ENCODE measurements around the gene C5.
"Not testable (repeated sequence)": the region's sequence is repeated elsewhere in the genome, so short reads cannot be mapped to it uniquely, and the experiment has no call there.

The C5 gene

GRCh38 chr9:121048175-121048574, 1.9 kb downstream of the C5 start:
- H2AFZ ChIP-seq (ENCODE audit: low read length, unreplicated experiment), result no peak overlapping the region
- no peaks in the 10 kb centered on the region for H3K4me1 ChIP-seq (ENCODE audit: control insufficient read depth, insufficient read depth, low read length, unreplicated experiment)
- H3K79me2 ChIP-seq (ENCODE audit: control insufficient read depth, insufficient read depth, low read length, unreplicated experiment), result no peaks in the 10 kb centered on the region
- H3K27ac ChIP-seq (ENCODE audit: low read depth, low read length), result no peak overlapping the region
- H3K27me3 ChIP-seq (ENCODE audit: insufficient read depth, low read length), result no peaks in the 10 kb centered on the region
- H3K36me3 ChIP-seq (ENCODE audit: insufficient read depth, low read length), result no peaks in the 10 kb centered on the region
- no peak overlapping the region for H3K4me3 ChIP-seq (ENCODE audit: low read depth, low read length)

- Histone ChIP-seq H3K27me3 (ENCODE audit: insufficient read depth, low read length) (no peaks in the 10 kb centered on the region), H3K27ac (ENCODE audit: low read depth, low read length) (no peak overlapping the region), H3K79me2 (ENCODE audit: control insufficient read depth, insufficient read depth, low read length, unreplicated experiment) (no peaks in the 10 kb centered on the region), H2AFZ (ENCODE audit: low read length, unreplicated experiment) (no peak overlapping the region), H3K36me3 (ENCODE audit: insufficient read depth, low read length) (no peaks in the 10 kb centered on the region; the same call in 1 of the 2 replicates), H3K4me1 (ENCODE audit: control insufficient read depth, insufficient read depth, low read length, unreplicated experiment) (no peaks in the 10 kb centered on the region), H3K4me3 (ENCODE audit: low read depth, low read length) (no peak overlapping the region)
Measured at GRCh38 chr9:121038804-121039203, 11.3 kb downstream of the C5 start.

GRCh38 chr9:121038362-121038761, 11.7 kb downstream of the C5 start:
- Histone ChIP-seq H3K79me2 (ENCODE audit: control insufficient read depth, insufficient read depth, low read length, unreplicated experiment) (no peaks in the 10 kb centered on the region), H2AFZ (ENCODE audit: low read length, unreplicated experiment) (no peak overlapping the region), H3K27ac (ENCODE audit: low read depth, low read length) (no peak overlapping the region), H3K4me1 (ENCODE audit: control insufficient read depth, insufficient read depth, low read length, unreplicated experiment) (no peaks in the 10 kb centered on the region), H3K36me3 (ENCODE audit: insufficient read depth, low read length) (no peaks in the 10 kb centered on the region; the same call in 1 of the 2 replicates), H3K27me3 (ENCODE audit: insufficient read depth, low read length) (no peaks in the 10 kb centered on the region), H3K4me3 (ENCODE audit: low read depth, low read length) (no peak overlapping the region)

DNA sequence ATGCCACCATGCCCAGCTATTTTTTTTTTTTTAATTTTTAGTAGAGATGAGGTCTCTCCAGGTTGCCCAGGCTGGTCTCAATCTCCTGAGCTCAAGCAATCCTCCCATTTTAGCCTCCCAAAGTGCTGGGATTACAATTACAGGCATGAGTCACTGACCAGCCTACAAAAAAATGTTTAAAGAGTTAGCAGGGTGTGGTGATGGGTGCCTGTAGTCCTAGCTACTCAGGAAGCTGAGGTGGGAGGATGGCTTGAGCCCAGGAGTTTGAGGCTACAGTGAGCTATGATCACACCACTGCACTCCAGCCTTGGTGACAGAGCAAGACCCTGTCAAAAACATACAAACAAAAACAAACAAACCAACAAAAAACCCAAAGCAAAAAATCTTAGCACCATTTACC, 14.4 kb downstream of the C5 start:
- not testable (repeated sequence) for H3K4me3 ChIP-seq (ENCODE audit: low read depth, low read length); H3K27ac ChIP-seq (ENCODE audit: low read depth, low read length); H3K79me2 ChIP-seq (ENCODE audit: control insufficient read depth, insufficient read depth, low read length, unreplicated experiment); H3K36me3 ChIP-seq (ENCODE audit: insufficient read depth, low read length); H3K27me3 ChIP-seq (ENCODE audit: insufficient read depth, low read length); H3K4me1 ChIP-seq (ENCODE audit: control insufficient read depth, insufficient read depth, low read length, unreplicated experiment); H2AFZ ChIP-seq (ENCODE audit: low read length, unreplicated experiment)

DNA sequence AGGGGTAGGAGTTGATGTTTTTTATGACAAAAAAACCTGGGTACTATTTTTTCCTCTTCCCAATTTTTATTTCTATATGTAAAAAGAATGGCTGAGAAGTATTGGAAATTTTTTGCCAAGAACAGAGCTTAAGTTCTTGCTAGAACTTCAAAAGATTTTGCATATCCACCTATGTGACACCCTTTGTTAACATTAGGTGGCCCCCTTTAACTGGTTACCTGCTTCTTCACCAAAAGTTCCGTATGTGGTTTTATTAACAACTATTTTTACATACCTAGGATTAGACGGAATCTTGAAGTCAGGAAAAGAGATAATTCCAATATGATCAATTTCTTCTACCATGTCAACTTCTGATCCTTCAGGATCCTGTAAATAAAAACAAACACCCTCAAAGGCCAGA, 15.5 kb downstream of the C5 start:
- H3K79me2 ChIP-seq (ENCODE audit: control insufficient read depth, insufficient read depth, low read length, unreplicated experiment), result no peaks in the 10 kb centered on the region
- no peaks in the 10 kb centered on the region for H3K27me3 ChIP-seq (ENCODE audit: insufficient read depth, low read length)
- H2AFZ ChIP-seq (ENCODE audit: low read length, unreplicated experiment), result no peak overlapping the region
- H3K4me3 ChIP-seq (ENCODE audit: low read depth, low read length), result no peak overlapping the region
- no peaks in the 10 kb centered on the region; the same call in 1 of the 2 replicates for H3K36me3 ChIP-seq (ENCODE audit: insufficient read depth, low read length)
- no peak overlapping the region for H3K27ac ChIP-seq (ENCODE audit: low read depth, low read length)
- no peaks in the 10 kb centered on the region for H3K4me1 ChIP-seq (ENCODE audit: control insufficient read depth, insufficient read depth, low read length, unreplicated experiment)

DNA sequence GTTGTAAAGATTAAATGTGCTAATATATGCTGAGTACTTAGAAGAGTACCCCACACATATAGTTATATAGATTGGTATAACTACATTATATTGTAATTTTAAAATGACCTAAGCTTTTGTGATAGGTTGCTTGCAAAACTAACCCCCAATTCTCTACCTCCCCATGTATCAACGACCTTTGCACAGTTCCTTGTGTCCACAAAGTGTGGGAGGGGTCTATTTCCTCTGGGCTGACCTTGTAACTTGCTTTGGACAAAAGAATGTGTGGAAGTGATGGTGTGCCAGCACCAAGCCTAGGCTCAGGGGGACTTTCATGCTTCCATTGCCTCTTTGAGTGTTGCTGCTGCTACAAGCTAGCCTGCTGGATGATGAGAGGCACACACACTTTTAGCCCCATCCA, 20.6 kb downstream of the C5 start:
- H3K79me2 ChIP-seq (ENCODE audit: control insufficient read depth, insufficient read depth, low read length, unreplicated experiment), result no peaks in the 10 kb centered on the region
- peaks cover 15% of the 10 kb centered on the region for H3K4me1 ChIP-seq (ENCODE audit: control insufficient read depth, insufficient read depth, low read length, unreplicated experiment)
- no peak overlapping the region for H3K4me3 ChIP-seq (ENCODE audit: low read depth, low read length)
- no peaks in the 10 kb centered on the region for H3K36me3 ChIP-seq (ENCODE audit: insufficient read depth, low read length)
- H2AFZ ChIP-seq (ENCODE audit: low read length, unreplicated experiment), result no peak overlapping the region
- H3K27me3 ChIP-seq (ENCODE audit: insufficient read depth, low read length), result no peaks in the 10 kb centered on the region
- H3K27ac ChIP-seq (ENCODE audit: low read depth, low read length), result no peak overlapping the region

DNA sequence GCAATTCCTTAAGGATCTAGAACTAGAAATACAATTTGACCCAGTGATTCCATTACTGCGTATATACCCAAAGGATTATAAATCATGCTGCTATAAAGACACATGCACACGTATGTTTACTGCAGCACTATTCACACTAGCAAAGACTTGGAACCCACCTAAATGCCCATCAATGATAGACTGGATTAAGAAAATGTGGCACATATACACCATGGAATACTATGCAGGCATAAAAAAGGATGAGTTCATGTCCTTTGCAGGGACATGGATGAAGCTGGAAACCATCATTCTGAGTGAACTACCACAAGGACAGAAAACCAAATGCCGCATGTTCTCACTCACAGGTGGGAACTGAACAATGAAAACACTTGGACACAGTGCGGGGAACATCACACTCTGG, 21.8 kb downstream of the C5 start:
- H3K4me3 ChIP-seq (ENCODE audit: low read depth, low read length); H2AFZ ChIP-seq (ENCODE audit: low read length, unreplicated experiment); H3K36me3 ChIP-seq (ENCODE audit: insufficient read depth, low read length); H3K27me3 ChIP-seq (ENCODE audit: insufficient read depth, low read length); H3K79me2 ChIP-seq (ENCODE audit: control insufficient read depth, insufficient read depth, low read length, unreplicated experiment); H3K27ac ChIP-seq (ENCODE audit: low read depth, low read length): not testable (repeated sequence)
- H3K4me1 ChIP-seq (ENCODE audit: control insufficient read depth, insufficient read depth, low read length, unreplicated experiment), result peaks cover 15% of the 10 kb centered on the region

- H3K36me3 ChIP-seq (ENCODE audit: insufficient read depth, low read length), result 0 out of 2 replicates have a peak, but pooled peaks cover 5% of the 10 kb centered on the region
- no peaks in the 10 kb centered on the region for H3K79me2 ChIP-seq (ENCODE audit: control insufficient read depth, insufficient read depth, low read length, unreplicated experiment)
- H3K4me1 ChIP-seq (ENCODE audit: control insufficient read depth, insufficient read depth, low read length, unreplicated experiment), result peaks cover 15% of the 10 kb centered on the region
- no peaks in the 10 kb centered on the region for H3K27me3 ChIP-seq (ENCODE audit: insufficient read depth, low read length)
- no peak overlapping the region for H3K4me3 ChIP-seq (ENCODE audit: low read depth, low read length)
- H2AFZ ChIP-seq (ENCODE audit: low read length, unreplicated experiment), result no peak overlapping the region
- peak overlapping the region; percentile 42 for H3K27ac ChIP-seq (ENCODE audit: low read depth, low read length)
Measured at GRCh38 chr9:121026768-121027167, 23.3 kb downstream of the C5 start.

DNA sequence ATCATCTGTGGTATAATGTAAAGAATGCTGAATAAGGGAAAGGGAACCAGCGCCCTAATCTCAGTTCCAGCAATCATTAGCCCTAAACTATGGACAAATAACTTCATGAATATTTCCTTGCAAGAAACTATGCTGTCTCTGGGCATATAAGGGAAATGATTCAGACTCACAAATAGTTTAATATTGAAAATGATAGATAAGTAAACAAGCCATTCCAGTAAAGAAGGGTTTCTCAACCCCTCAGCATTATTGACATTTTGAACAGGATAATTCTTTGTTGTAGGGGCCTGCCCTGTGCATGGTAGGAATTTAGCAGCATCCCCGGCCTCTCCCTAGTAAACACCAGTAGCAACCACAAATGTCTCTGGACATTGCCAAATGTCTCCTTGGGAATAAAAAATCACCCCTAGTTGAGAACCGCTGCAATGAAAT, 23.8 kb downstream of the C5 start:
- Histone ChIP-seq H2AFZ (ENCODE audit: low read length, unreplicated experiment) (no peak overlapping the region), H3K4me3 (ENCODE audit: low read depth, low read length) (no peak overlapping the region), H3K4me1 (ENCODE audit: control insufficient read depth, insufficient read depth, low read length, unreplicated experiment) (peaks cover 15% of the 10 kb centered on the region), H3K27ac (ENCODE audit: low read depth, low read length) (peak overlapping the region; percentile 42), H3K36me3 (ENCODE audit: insufficient read depth, low read length) (0 out of 2 replicates have a peak, but pooled peaks cover 5% of the 10 kb centered on the region), H3K27me3 (ENCODE audit: insufficient read depth, low read length) (no peaks in the 10 kb centered on the region), H3K79me2 (ENCODE audit: control insufficient read depth, insufficient read depth, low read length, unreplicated experiment) (no peaks in the 10 kb centered on the region)

DNA sequence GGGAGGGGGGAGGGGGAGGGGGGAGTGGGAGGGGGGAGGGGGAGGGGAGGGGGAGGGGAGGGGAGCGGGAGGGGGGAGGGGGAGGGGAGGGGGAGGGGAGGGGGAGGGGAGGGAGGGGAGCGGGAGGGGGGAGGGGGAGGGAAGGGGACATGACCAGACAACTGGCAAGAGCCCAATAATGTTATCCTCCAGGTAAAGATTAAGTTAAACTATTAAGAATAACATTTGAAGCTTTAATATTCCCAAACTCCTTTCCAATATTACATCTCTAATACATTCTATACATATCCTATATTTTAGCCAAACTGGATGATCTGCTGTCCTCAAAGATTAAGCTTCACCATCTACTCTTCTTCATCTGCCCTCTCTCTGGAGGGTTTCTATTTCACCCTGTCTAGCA, 25.8 kb downstream of the C5 start:
- H3K4me1 ChIP-seq (ENCODE audit: control insufficient read depth, insufficient read depth, low read length, unreplicated experiment), result peaks cover 15% of the 10 kb centered on the region
- H3K4me3 ChIP-seq (ENCODE audit: low read depth, low read length), result no peak overlapping the region
- no peaks in the 10 kb centered on the region for H3K27me3 ChIP-seq (ENCODE audit: insufficient read depth, low read length)
- H3K27ac ChIP-seq (ENCODE audit: low read depth, low read length), result no peak overlapping the region
- peaks cover 8% of the 10 kb centered on the region; the same call in 1 of the 2 replicates for H3K36me3 ChIP-seq (ENCODE audit: insufficient read depth, low read length)
- no peaks in the 10 kb centered on the region for H3K79me2 ChIP-seq (ENCODE audit: control insufficient read depth, insufficient read depth, low read length, unreplicated experiment)
- no peak overlapping the region for H2AFZ ChIP-seq (ENCODE audit: low read length, unreplicated experiment)

DNA sequence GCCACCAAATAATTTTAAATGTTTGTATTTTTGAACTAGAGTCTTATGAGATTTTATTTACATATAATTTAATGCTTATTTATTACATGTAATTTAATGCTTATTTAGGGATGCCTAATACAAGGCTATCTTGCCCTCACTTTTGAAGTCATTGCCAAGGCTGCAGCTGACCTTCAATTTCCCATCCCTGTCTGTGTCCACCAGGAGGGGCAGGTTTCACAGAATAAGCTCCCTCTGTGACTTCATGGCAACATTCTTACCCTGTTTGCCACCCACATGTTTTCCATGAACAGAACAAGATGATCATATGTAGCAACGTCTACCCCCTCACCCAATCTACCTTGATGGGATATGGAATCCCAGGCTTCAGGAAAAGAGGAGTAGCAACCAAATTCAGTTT, 27.0 kb downstream of the C5 start:
- Histone ChIP-seq H3K79me2 (ENCODE audit: control insufficient read depth, insufficient read depth, low read length, unreplicated experiment) (no peaks in the 10 kb centered on the region), H3K4me1 (ENCODE audit: control insufficient read depth, insufficient read depth, low read length, unreplicated experiment) (peaks cover 15% of the 10 kb centered on the region), H3K4me3 (ENCODE audit: low read depth, low read length) (no peak overlapping the region), H2AFZ (ENCODE audit: low read length, unreplicated experiment) (no peak overlapping the region), H3K27me3 (ENCODE audit: insufficient read depth, low read length) (no peaks in the 10 kb centered on the region), H3K36me3 (ENCODE audit: insufficient read depth, low read length) (peaks cover 8% of the 10 kb centered on the region; the same call in 1 of the 2 replicates), H3K27ac (ENCODE audit: low read depth, low read length) (no peak overlapping the region)
